Liver (tissue), 3 donors: ENCODE measurements around the gene ERI3.

ENCODE experiments used
- ATF3 ChIP-seq: IDR thresholded peaks from 2 replicates; pipeline ENCODE4 v1.6.1; 2016; ENCODE audit warnings: antibody characterized with exemption
- CTCF ChIP-seq: fragments of 150-350 bp; IDR thresholded peaks from 2 replicates; pipeline ENCODE4 v1.5.1; 2017; ENCODE audit warnings: improper control_type of control experiment, low read depth, low read length; ENCODE audit not compliant: missing input control
- EGR1 ChIP-seq, 2 donors: IDR thresholded peaks; 2 replicates each; pipeline ENCODE4 v1.6.1; 2016 to 2018; ENCODE audit warnings: antibody characterized with exemption in 2 of 2, low read depth in 2 of 2
- MAX ChIP-seq: IDR thresholded peaks from 2 replicates; pipeline ENCODE4 v1.6.1; 2016; ENCODE audit warnings: antibody characterized with exemption
- NR2F2 ChIP-seq: IDR thresholded peaks from 2 replicates; pipeline ENCODE4 v1.6.1; 2016; ENCODE audit warnings: antibody characterized with exemption
- RAD21 ChIP-seq, 2 donors: IDR thresholded peaks; 2 replicates each; pipeline ENCODE4 v1.6.1; 2016; ENCODE audit warnings: antibody characterized with exemption in 2 of 2, mild to moderate bottlenecking in 2 of 2
- REST ChIP-seq: IDR thresholded peaks from 2 replicates; pipeline ENCODE4 v1.6.1; 2016; ENCODE audit warnings: antibody characterized with exemption, mild to moderate bottlenecking
- RXRA ChIP-seq, 2 donors: IDR thresholded peaks; 2 replicates each; pipeline ENCODE4 v1.6.1; 2017 to 2018; ENCODE audit warnings: antibody characterized with exemption in 2 of 2, mild to moderate bottlenecking in 1 of 2
- SP1 ChIP-seq: IDR thresholded peaks from 2 replicates; pipeline ENCODE4 v1.6.1; 2018; ENCODE audit warnings: antibody characterized with exemption, mild to moderate bottlenecking
- TAF1 ChIP-seq: conservative IDR thresholded peaks from 2 replicates; pipeline ENCODE4 v1.6.1; 2016; ENCODE audit warnings: antibody characterized with exemption, mild to moderate bottlenecking
- YY1 ChIP-seq: IDR thresholded peaks from 2 replicates; pipeline ENCODE4 v1.6.1; 2016; ENCODE audit warnings: antibody characterized with exemption, mild to moderate bottlenecking
- donor health status: healthy.
- donor health status: healthy.

GRCh38 chr1:44267438-44267837 lies 87.6 kb downstream of the ERI3 start:
- TF ChIP-seq CTCF (no peak), MAX (no peak), RAD21 (IDR thresholded peaks at IDR 0.05) (no peak), ATF3 (no peak), RXRA (IDR thresholded peaks at IDR 0.05) (no peak), REST (no peak), YY1 (no peak), EGR1 (IDR thresholded peaks at IDR 0.05; ENCODE audit: low read depth in 2 of 2) (no peak), TAF1 (no peak), NR2F2 (no peak), SP1 (no peak)
